Measurements from ENCODE around the gene SPDYE2.
"Not testable (repeated sequence)": the region's sequence is repeated elsewhere in the genome, so short reads cannot be mapped to it uniquely, and the experiment has no call there.

SPDYE2 gene, protein sequence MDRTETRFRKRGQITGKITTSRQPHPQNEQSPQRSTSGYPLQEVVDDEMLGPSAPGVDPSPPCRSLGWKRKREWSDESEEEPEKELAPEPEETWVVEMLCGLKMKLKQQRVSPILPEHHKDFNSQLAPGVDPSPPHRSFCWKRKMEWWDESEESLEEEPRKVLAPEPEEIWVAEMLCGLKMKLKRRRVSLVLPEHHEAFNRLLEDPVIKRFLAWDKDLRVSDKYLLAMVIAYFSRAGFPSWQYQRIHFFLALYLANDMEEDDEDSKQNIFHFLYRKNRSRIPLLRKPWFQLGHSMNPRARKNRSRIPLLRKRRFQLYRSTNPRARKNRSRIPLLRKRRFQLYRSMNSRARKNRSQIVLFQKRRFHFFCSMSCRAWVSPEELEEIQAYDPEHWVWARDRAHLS

DNA sequence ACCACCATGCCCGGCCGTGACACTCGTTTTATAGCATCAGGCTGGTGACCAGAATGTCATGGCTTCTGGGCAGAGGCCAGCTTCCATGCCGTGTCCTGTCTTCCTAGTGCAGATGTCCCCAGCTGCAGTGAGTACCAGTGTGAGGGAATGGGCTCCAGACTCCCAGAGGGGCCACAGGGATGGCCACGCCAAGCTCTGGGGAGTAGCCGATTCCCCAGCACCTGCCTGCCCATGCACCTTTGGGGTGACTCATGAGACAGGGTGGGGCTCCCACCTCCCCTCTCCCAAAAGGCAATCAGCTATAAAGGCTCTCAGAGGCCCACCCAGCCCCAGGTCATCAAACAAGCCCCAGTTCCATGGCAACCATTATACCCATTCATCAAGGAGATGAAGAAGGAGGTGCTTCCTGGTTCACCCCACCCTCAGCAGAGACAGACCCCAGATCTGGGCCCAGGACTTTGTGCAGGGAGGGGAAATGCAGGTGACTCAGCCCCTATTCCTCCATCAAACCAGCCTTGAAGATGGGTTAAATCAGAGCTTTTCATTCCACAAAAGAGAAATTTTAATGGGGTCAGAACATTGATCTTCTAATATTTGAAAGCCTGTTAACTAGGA lies at the start of gene SPDYE2:
Gene SPDYE2 (plus strand): TSS at position 419 of the 615 bp plus-strand sequence. CDS start 2,030 bp downstream, outside the sequence.
- DNase-seq (ENCODE audit: low read depth): not testable (repeated sequence)

DNA sequence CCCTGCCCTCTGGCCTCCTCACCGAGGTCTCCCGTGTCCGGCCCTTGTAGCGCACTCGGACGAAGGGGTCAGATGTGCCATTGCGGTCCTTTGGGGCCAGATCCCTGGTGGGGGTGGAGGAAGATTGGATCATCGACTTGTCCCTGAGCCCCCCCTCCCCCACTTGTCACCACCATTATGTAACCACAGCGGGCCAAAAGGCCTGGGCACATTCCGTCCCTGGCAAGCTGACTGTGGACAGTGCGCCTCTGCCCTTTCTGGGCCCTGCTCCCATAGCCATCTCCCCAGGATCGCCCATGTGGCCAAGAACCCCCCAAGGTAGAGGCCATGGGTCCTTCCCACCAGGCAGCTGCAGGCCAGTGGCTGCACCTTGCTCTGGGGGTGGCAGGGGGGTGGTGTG lies 47.9 kb upstream of the SPDYE2 start:
- not testable (repeated sequence) for DNase-seq (ENCODE audit: low read depth)

DNA sequence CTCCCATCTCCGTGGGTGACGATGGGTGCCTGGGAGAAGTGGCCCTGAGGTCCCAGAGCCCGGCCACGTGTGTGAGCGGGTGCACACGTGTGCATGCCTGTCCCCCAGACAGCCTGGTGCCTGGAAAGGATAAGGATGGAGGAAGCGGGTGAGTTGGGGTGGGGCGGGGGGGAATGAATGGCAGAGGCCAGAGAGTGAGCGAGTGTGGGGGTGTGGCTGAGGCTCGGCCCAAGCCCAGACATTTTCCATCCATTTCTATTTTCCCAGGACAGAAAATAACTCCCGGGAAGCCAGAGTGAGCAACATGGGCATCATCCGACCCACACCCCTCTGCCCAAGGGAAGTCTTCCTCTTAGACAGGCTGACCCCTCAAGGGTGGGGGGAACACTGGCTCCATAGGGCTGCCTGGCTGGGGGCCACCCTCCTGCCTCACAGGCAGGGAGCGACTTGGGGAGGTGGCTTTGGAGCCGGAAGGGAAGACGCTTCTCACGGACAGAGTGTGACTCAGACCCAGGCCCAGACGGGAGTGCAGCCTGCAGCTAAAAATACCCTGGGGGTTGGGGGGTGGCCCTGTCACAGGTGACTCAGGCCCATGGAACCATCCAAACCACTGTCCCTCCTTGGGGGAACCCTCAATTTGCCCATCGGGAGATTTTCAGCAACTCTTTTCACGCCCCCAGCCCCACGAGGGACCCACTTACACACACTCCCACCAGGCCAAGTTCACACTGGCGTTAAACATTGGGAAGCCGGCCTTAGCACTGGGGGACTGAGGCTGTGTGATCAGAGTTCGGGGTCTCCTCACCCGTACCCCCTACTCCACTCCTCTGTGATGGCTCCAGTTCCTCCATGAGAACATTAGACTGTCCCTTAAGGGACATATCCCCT lies 45.5 kb upstream of the SPDYE2 start:
- not testable (repeated sequence) for DNase-seq (ENCODE audit: low read depth)

DNA sequence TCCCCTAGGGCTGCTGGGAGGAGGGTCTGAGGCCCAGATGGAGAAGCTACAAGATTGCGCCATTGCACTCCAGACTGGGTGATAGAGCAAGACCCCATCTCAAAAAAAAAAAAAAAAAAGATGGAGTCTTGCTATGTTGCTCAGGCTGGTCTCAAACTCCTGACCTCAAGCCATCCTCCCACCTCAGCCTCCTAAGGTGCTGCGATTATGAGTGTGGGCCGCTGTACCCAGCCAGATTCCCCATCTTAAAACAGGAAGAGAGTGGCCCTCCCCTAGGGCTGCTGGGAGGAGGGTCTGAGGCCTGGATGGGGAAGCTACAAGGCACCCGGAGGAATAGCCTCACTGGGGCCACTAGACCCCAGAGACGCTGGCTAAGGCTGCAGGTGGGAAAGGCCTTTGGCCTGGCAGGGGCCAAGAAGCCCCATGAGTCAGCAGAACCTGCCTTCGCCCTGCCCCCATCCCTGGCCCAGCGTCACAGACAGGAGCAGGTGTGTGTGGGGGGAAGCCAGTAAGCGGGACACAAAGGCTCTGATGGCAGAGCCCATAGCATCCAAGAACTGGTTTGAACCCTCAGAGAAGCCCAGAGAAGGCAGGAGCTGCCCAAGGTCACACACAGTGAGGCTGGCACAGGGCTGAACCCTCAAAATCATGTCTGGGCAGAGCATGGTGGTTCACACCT lies 43.5 kb upstream of the SPDYE2 start:
- not testable (repeated sequence) for DNase-seq (ENCODE audit: low read depth)

DNA sequence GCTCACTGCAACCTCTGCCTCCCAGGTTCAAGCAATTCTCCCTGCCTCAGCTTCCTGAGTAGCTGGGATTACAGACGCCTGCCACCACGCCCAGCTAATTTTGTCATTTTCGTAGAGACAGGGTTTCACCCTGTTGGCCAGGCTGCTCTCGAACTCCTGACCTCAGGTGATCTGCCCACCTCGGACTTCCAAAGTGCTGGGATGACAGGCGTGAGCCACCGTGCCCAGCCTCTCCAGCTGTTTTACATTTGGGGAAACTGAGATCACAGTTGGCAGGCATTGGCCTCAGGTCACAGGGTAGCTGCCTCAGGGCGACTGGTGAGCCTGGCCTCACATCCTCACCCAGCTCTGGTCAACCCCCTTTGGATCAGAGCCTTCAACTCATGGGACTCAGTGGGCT lies 40.5 kb upstream of the SPDYE2 start:
- not testable (repeated sequence) for DNase-seq (ENCODE audit: low read depth)

DNA sequence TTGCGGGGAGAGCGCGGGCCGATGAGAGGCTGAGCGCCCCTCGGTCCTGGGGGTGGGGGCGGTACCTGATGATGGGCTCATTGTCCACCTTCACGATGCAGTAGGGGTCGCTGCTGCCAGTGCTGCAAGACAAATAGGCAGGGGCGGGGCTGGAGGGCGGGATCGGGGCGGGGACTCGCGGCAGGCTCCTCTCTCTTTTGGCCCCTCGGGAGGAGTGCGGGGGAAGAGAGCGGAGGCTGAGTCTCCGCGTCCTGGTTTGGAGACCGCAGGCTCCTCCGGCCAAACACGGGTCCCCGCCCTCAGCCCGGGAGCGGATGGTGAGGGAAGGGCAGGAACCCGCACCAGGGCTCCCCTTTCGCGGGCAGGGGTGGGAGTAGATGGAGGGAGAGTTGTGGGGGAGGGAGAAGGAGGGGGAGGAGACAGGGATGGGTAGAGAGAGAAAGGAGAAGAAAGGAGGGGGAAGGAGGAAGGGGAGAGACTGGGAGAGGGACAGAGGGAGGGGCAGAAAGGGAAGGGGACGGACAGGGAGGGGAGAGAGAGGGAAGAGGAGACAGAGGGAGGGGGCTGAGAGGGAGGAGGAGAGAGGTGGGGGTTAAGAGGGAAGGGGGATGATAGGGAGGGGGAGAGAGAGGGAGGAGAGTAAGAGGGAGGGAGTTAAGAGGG lies 39.0 kb upstream of the SPDYE2 start:
- not testable (repeated sequence) for DNase-seq (ENCODE audit: low read depth)

DNA sequence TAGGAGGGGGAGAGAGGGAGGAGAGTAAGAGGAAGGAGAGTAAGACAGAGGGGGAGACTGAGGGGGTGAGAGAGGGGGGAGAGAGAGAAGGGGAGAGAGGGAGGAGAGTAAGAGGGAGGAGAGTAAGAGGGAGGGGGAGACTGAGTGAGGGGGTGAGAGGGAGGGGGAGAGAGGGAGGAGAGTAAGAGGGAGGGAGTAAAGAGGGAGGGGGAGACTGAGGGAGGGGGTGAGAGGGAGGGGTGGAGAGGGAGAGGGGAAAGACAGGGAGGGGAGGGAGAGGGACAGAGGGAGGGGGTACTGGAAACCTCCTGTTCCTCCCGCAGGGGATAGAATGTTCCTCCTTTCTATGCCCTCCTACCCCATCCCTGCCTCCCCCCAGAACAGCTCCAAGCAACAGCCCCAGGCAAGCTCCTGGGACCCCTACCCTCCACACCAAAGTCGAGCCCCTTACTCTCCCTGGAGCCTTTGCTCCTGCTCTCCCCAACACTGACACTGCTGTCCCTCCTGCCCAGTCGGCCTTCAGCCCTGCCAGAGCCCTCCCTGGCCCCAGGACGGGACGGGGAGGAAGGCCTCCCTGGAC lies 38.3 kb upstream of the SPDYE2 start:
- DNase-seq (ENCODE audit: low read depth): peak; percentile 54

DNA sequence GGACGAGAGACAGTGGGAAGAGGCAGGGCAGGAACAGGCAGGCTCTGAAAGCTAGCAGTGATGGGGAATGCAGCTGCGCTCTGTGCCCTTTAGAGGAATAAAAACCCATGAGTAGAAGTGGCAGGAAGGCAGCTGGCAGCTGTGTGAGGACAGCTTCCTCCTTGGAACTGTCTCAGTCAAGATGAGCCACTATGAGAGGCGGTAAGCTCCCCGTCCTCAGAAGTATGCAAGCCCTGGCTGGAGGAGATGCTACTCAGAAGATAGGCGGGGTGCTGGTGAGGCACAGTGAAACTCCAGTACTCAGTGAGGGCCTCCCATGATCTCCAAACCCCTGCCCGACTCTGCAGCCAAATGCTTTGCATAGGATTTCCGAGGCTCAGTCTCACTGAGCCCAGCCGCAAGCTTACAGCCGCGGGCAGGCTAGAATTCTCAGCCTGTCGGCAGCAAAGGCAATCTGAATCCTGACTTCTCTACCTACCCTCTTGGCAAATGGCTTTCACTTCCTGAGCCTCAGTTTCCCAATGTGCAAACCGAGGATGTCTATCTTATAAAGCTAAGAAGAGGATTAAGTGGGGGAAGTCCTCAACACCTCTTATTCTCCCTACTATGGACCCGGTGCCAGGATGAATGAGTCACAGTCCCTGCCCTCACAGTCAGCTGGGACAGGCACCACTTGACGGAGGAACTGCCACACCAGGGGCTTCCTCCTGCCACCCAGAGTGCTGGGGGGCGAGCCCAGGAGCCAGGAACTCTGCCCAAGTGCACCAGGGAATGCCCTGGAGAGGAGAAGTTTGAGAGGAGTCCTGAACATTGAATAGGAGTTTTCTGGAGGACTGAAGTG lies 35.9 kb upstream of the SPDYE2 start:
- not testable (repeated sequence) for DNase-seq (ENCODE audit: low read depth)

DNA sequence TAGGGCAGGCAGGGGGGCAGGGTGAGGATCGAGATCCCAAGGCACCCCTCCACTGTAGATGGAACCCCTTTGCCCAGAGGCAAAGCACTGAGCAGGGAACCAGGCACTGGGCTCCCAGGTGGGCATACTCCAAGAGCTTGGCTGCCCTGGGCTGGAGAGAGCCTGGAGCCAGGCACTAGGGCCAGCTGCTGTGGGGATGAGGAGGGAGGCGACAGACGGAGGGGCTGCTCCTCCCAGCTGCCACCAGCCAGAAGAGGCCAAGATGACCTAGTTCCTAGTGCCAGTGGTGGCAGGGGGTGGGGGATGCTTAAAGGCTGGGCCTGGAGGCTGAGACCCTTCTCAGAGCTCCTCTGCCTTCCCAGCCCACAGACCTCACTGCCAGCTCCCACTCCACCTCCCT lies 35.1 kb upstream of the SPDYE2 start:
- DNase-seq (ENCODE audit: low read depth): not testable (repeated sequence)

DNA sequence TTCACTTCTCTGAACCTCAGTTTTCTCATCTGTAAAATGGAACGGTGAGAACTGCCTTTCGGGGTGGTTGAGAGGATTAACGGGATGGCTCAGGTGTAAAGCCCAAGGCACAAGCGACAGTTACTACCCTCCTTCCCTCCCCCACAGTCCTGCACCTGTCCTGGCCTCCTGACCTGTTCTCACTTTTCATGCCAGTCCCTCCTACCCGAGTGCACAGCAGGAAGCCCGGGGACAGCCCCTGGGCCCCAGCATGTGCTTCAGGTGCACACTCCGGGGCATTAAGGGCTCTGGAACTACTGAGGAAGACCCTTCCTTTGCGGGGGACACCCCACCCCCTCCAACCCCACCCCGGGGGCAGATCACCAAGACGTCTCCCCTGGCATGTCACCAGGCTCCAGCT lies 34.1 kb upstream of the SPDYE2 start:
- DNase-seq (ENCODE audit: low read depth): not testable (repeated sequence)

DNA sequence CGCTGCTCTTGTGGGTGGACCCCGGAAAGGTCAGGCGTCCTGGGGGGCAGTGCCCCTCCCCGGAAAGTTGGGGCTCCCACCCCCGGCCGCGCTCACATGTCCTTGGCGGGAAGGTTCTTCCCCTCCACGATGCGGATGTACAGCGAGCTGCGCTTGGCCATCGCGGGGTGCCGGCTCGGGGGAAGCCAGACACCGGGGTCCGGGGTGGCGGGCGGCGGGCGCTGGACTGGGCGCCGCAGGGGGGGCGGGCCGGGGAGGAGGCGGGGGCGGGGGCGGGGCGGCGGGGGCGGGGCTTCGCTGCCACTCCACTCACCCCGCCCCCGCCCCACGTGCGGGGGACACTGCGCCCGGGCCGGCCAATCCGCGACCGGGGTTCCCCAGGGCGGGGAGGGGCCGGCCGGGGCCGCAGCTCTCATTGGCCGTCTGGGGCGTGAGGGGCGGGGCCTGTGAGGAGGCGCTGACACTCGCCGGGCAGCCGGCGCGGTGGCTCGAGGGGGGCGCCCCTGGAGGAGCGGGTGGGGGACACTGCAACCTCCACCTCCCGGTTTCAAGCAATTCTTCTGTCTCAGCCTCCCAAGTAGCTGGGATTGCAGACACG lies 33.4 kb upstream of the SPDYE2 start, which contains the start of gene RASA4B:
Gene RASA4B (minus strand): TSS at position 228 of the 598 bp plus-strand sequence. CDS start 67 bp downstream, at position 161.
- DNase-seq (ENCODE audit: low read depth): not testable (repeated sequence)

DNA sequence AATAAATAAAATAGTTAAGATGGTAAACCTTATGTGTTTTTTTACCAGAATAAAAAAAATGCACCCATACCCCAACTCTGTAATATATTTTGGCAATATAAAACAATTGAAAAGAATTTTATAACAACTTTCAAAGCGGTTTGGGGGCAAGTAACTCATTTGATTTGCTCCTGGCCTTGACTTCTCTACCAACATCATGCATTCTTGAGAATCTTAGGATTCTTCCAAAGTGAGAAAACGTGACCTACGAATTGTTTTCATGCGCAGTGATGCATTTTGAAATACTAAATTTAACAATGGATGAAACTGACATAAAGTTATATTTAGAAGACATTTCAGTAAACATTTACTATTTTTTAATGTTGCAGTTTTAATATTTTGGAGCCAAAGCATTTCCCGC lies 30.2 kb upstream of the SPDYE2 start:
- not testable (repeated sequence) for DNase-seq (ENCODE audit: low read depth)

DNA sequence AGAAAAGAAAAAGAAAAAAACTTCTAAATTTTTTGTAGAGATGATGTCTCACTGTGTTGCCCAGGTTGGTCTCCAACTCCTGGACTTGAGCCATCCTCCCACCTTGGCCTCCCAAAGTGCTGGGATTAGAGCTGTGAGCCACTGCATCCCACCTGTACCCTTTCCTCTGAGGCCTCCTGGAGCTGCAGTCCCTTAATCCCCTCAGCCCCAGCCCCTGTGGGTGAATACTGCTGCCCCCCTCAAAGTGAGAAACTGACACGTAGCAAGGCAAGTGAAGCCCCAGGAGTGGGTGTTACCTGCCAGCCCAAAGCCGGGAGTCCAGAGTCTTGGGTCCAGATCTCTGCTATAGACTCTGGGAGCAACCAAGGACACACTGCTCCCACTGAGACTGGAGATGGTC lies 26.2 kb upstream of the SPDYE2 start:
- DNase-seq (ENCODE audit: low read depth): not testable (repeated sequence)

DNA sequence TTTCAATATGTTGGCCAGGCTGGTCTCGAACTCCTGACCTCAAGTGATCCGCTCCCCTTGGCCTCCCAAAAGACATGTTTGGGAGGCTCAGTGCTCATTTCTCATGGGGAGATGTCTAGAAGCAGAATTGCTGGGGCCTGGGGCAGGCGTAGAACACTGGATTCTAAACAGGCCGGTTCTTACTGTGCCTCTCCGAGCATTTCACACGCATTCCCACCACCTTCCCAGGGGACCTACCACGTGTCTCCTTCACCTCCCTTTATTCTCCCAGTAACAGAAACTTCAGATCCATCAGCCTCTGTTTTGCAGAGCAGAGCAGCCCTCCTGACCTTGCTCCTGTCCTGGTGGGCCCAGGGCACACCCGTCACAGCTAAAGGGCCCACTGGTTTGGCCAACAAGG lies 23.8 kb upstream of the SPDYE2 start:
- DNase-seq (ENCODE audit: low read depth): not testable (repeated sequence)

DNA sequence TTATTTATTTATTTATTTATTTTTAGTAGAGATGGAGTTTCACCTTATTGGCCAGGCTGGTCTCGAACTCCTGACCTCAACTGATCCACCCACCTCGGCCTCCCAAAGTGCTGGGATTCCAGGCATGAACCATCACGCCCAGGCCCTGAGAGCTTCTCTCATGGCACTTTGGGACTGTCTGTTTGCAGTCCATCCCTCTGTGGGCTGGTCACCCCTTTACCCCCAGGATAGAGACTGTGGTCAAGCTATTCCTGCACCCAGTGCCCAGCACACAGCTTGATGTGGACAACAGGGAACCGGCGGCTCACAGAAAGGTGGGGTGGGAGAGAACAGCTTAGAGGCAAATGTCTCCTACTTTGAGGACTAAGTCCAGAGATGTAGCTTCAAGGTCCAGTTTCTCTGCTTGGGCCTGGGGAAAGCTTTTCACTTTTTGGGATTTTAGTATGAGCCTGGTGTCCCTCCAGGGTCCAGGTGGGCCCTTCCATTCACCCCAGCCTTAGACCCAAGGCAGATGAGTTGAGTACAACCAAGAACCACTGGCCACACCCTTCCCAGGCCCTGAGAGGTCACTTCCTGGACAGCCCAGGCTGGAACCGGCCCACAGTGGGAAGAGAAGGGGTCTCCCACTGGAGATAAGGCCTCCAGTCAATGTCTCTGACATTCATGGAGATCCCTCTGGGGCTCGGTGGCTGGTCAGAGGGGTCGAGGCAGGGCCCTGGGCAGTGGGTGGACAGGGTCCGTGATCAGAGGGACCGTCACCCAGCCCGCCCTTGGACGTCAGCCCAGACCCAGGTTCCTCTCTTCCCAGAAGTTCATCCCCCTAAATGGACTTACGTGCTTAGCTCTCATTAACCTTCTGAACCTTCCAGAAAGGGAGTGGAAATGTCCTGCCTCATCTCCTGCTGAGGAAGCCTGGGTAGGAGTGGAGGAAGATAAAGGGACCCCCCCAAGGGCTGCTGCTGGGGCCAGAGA lies 22.9 kb upstream of the SPDYE2 start:
- DNase-seq (ENCODE audit: low read depth): not testable (repeated sequence)

DNA sequence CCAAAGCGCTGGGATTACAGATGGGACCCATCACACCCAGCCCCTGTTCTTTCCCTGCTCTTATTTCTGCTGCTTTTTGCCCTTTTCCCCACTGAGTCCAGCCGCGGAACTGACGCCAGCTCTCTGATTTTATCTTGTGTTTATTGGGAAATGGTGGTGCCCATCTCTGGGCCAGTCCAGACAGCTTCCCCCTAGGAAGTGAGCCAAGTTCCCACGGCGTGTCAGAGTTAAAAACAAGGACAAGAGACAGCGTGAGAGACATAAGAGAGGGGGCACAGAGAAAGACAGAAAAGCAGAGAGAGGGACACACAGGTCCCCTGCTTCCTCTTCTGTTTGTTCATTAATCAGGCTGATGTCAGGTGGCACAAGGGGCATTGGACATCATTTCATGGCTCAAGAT lies 19.4 kb upstream of the SPDYE2 start:
- DNase-seq (ENCODE audit: low read depth): not testable (repeated sequence)

DNA sequence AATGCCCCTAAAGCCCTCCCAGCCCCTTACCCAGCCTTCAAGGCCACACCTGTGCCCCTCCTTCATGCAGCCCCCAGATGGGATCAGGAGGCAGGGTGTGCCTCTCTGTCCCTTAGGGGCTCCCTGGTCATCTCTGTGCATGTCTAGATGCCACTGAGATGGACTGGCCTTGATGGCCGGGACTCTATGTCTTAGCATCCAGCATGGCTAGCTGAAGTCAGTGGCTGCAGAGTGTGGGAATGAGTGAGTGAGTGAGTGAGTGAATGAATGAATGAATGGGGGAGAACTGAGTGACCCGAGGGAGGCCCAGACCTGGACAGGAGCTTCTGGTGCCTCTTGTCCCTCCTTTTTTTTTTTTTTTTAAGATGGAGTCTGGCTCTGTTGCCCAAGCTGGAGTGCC lies 18.9 kb upstream of the SPDYE2 start:
- DNase-seq (ENCODE audit: low read depth): not testable (repeated sequence)

DNA sequence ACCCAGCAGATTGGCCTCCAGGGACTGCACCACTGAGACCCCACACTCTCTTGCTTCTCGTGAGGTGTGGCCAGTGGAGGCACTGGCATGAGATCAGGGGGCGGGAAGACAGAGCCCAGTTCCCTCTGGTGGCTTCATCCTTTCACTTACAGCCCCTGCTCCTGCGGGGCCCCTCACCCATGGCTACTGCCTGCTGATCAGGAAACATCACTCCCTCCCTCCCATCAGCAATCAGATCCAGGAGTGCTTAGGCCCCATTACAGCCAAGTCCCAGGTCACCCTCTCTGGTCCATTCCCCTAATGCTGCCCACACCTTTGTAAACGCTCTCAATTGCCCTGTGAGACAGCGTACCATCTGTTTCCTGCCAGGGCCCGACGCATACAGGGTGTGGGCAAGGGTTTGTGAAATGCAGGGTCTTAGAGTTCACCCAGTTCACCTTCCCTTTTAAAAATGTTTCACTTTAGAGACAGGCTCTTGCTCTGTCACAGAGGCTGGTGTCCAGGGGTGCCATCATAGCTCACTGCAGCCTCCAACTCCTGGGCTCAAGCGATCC lies 15.9 kb upstream of the SPDYE2 start:
- not testable (repeated sequence) for DNase-seq (ENCODE audit: low read depth)
